Nephron (organoid): ENCODE results near the gene YJEFN3.

Experiments used
- H3K27ac Mint-ChIP-seq, 3 experiments: 2 replicates each; pipeline ENCODE4 v1.8.0; 2020; ENCODE audit warnings: mixed read lengths in 3 of 3, mild to moderate bottlenecking in 2 of 3, moderate library complexity in 1 of 3
- H3K27me3 Mint-ChIP-seq: 2 replicates; pipeline ENCODE4 v1.8.0; 2021; ENCODE audit warnings: low read depth, mild to moderate bottlenecking, moderate library complexity, mixed read lengths
- H3K36me3 Mint-ChIP-seq: 2 replicates; pipeline ENCODE4 v1.8.0; 2020; ENCODE audit warnings: low read depth, mixed read lengths
- H3K4me1 Mint-ChIP-seq: 2 replicates; pipeline ENCODE4 v1.8.0; 2020; ENCODE audit warnings: mixed read lengths
- H3K4me3 Mint-ChIP-seq, 3 experiments: 2 replicates each; pipeline ENCODE4 v1.8.0; 2020; ENCODE audit warnings: mild to moderate bottlenecking in 3 of 3, mixed read lengths in 3 of 3, moderate library complexity in 2 of 3
- H3K9me3 Mint-ChIP-seq: 2 replicates; pipeline ENCODE4 v1.8.0; 2020; ENCODE audit warnings: mixed read lengths
- TF ChIP-seq, protein P1 (sequence below), 3 experiments: fragments of 200-600 bp; sonication (generic); IDR thresholded peaks; one replicate each; pipeline ENCODE4 v1.5.0; 2021; ENCODE audit warnings: antibody characterized with exemption in 3 of 3; ENCODE audit not compliant: unreplicated experiment in 3 of 3

The YJEFN3 gene

DNA sequence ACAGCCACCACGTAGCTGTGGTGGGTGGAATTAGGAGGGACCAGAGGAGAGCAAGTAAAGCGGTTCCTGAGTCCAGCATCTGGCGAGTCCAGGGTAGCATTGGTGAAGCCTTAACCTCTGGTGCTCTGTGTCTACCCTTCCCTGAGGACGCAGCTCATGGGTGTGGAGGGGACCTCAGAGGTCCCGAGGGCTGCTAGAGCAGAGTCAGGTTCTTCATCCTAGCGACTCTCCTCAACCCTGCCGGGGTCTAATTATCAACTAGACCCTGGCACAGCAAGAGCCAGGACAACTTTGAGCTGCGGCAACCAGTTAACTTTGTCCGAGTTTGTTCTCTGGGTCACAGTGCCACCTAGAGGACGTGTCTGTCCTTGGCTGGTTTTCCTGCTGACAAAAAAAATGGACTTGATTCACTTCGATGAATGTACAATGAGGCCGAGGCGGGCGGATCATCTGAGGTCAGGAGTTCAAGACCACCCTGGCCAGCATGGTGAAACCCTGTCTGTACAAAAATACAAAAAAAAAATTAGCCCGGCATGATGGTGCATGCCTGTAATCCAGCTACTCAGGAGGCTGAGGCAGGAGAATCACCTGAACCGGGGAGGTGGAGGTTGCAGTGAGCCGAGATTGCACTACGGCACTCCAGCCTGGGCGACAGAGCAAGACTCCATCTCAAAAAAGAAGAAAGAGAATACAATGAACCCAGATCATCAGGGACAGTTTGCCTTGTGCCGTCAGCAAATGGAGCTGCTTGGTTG lies 38.3 kb upstream of the YJEFN3 start:
- no peaks in the 10 kb centered on the region for H3K9me3 Mint-ChIP-seq
- H3K27ac Mint-ChIP-seq, result peak overlapping the region; percentile 98 to 99 (median 99)
- H3K27me3 Mint-ChIP-seq, result no peaks in the 10 kb centered on the region
- peaks cover 51% of the 10 kb centered on the region for H3K4me1 Mint-ChIP-seq
- TF ChIP-seq, protein P1, sequence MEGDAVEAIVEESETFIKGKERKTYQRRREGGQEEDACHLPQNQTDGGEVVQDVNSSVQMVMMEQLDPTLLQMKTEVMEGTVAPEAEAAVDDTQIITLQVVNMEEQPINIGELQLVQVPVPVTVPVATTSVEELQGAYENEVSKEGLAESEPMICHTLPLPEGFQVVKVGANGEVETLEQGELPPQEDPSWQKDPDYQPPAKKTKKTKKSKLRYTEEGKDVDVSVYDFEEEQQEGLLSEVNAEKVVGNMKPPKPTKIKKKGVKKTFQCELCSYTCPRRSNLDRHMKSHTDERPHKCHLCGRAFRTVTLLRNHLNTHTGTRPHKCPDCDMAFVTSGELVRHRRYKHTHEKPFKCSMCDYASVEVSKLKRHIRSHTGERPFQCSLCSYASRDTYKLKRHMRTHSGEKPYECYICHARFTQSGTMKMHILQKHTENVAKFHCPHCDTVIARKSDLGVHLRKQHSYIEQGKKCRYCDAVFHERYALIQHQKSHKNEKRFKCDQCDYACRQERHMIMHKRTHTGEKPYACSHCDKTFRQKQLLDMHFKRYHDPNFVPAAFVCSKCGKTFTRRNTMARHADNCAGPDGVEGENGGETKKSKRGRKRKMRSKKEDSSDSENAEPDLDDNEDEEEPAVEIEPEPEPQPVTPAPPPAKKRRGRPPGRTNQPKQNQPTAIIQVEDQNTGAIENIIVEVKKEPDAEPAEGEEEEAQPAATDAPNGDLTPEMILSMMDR (IDR thresholded peaks at IDR 0.05; ENCODE audit: unreplicated experiment in 3 of 3), result peak; percentile 72 to 84 (median 83)
- H3K36me3 Mint-ChIP-seq, result peaks cover 9% of the 10 kb centered on the region
- peak overlapping the region in 2 of 3 experiments; percentile 54 to 60 for H3K4me3 Mint-ChIP-seq

DNA sequence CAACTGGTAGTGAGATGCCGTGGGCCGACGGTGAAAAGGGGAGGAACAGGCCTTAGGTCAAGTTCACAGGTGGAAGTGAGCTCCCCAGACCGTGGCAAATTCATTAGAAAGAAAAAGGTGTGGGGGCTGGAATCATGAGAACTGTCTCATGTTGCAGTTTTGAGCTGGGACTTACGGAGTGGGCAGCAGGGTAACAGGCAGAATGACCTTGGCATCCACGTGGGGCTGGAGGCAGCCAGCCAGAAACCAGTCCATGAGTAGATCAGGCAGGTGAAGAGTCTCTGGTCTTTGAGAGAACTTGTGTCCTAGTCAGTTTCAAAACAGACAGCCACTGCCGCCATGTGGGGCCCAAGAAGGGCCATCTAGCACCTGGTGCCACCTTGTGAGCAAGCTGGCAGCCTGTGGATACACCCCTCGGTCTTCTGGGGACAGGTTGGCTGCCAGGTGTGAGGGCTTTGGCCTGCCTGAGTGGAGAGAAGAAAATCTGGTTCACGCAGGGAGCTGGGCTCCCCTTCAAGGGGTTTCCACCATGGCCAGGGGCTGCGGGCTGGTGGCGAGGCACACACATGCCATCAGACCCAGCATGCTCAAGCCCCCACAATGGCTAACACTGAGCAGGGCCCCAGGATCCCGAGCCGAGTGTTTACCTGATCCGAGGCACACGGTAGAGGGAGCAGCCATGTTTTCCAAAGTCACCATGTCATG lies 37.2 kb upstream of the YJEFN3 start:
- Mint-ChIP-seq H3K9me3 (no peaks in the 10 kb centered on the region), H3K36me3 (peaks cover 16% of the 10 kb centered on the region), H3K27ac (no peak overlapping the region), H3K27me3 (no peaks in the 10 kb centered on the region), H3K4me3 (no peak overlapping the region), H3K4me1 (peaks cover 41% of the 10 kb centered on the region)
- TF ChIP-seq, protein P1 (IDR thresholded peaks at IDR 0.05; ENCODE audit: unreplicated experiment in 3 of 3), result no peak

DNA sequence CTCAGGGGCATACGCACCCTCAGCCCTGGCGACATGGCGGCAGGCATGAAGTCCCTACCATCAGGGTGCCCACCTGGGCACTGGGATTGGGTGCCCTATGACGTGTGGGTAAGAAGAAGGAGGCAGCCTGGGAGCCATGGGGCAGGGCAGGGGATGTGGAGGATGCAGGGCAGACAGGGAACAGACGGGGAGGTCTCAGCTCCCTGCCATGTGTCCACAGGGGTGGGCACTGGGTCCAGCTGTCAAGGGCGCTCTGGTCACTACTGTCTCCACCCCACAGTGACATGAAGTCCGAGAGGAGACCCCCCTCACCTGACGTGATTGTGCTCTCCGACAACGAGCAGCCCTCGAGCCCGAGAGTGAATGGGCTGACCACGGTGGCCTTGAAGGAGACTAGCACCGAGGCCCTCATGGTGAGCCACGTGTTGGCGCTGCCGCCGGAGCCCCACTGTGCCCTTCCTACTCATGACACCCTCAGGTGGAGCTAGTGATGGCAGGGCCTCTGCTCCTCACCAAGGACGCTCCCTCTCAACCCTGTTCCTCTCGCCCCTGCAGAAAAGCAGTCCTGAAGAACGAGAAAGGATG lies 36.6 kb upstream of the YJEFN3 start:
- Mint-ChIP-seq H3K9me3 (no peaks in the 10 kb centered on the region), H3K4me1 (peaks cover 34% of the 10 kb centered on the region)

DNA sequence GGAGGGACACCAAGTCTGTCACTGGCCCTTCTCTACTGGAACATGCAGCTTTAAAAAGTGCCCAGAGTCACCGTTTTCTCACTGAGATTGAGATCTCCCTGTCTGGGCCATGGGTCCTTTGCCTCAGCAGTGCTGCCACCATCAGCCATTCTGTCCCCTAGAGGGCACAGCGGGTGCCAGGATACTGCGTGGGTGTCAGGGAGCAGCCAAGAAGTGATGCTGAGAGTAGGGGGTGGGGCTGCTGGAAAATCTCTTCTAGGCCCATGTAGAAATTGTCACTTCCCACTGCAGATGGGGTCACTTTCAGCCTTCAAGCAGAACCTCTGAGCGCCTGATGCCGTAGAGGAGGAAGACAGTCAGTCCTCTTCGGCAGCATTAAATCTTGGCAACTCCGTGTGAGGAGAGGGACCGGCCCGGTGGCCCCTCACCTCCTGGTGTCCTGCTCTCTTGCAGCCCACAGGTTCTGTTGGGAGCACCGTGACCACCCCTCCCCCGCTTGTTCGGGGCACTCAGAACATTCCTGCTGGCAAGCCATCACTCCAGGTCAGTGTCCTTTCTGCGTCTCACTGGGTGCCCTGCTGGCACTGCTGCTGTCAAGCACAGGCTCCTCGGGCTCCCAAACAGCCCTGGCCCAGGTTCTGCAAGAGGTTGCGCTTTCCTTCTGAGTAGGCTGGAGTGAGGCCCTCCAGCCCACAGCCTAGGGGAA lies 34.7 kb upstream of the YJEFN3 start:
- H3K9me3 Mint-ChIP-seq, result no peaks in the 10 kb centered on the region
- H3K27me3 Mint-ChIP-seq, result no peaks in the 10 kb centered on the region
- H3K4me3 Mint-ChIP-seq, result no peak overlapping the region
- TF ChIP-seq, protein P1 (IDR thresholded peaks at IDR 0.05; ENCODE audit: unreplicated experiment in 3 of 3), result no peak
- H3K36me3 Mint-ChIP-seq, result peaks cover 25% of the 10 kb centered on the region
- no peak overlapping the region for H3K27ac Mint-ChIP-seq
- H3K4me1 Mint-ChIP-seq, result peaks cover 17% of the 10 kb centered on the region

More for the DNA sequence above, 36.6 kb upstream of the YJEFN3 start:
- H3K36me3 Mint-ChIP-seq, result peaks cover 21% of the 10 kb centered on the region
- no peaks in the 10 kb centered on the region for H3K27me3 Mint-ChIP-seq
- H3K27ac Mint-ChIP-seq, result peak overlapping the region in 1 of 3 experiments; percentile 34
- H3K4me3 Mint-ChIP-seq, result no peak overlapping the region
- TF ChIP-seq, protein P1 (IDR thresholded peaks at IDR 0.05; ENCODE audit: unreplicated experiment in 3 of 3), result no peak

DNA sequence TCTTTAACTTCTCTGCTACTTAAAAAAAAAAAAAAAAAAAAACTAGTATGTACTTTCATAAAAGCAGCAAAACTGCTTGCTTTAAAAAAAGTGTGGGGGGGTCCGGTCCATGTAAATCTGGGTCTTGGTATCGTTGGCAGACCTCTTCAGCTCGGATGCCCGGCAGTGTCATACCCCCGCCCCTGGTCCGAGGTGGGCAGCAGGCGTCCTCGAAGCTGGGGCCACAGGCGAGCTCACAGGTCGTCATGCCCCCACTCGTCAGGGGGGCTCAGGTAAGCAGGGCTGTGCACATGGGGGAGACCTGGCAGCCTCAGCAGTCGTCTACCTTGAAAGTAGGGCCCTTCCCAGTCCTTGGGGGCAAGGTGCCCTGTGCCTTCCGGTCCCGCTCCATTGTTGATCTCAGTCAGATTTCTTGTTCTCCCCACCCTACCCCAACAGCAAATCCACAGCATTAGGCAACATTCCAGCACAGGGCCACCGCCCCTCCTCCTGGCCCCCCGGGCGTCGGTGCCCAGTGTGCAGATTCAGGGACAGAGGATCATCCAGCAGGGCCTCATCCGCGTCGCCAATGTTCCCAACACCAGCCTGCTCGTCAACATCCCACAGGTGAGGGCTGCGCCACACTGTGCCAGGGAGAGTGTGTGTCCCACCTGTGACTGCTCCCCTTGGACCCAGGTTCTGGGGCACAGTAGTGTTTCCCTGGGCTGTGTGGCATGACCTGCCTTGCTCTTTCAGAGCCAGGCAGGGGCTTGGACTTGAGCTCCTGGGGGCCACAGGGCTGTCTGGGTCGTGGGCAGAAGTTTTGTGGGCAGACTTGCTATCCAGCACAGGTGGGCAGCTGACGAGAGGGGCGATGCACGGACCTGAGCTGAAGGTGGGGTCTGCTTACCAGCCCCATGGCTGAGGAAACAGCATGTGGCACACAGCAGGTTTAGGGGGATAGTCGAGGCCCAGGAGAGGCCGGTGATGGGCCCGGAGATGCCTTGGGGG lies 32.8 kb upstream of the YJEFN3 start:
- Mint-ChIP-seq H3K27me3 (no peaks in the 10 kb centered on the region), H3K36me3 (peaks cover 27% of the 10 kb centered on the region), H3K4me1 (no peaks in the 10 kb centered on the region), H3K9me3 (no peaks in the 10 kb centered on the region), H3K4me3 (no peak overlapping the region), H3K27ac (no peak overlapping the region)
- TF ChIP-seq, protein P1 (IDR thresholded peaks at IDR 0.05; ENCODE audit: unreplicated experiment in 3 of 3), result no peak
